HEK293T (cell line): ENCODE results near the gene ERFL.
A peak's percentile ranks its signal among the peaks of the same experiment; 100 is the strongest.

ENCODE experiments used
- CTCF ChIA-PET: fragments of 350-600 bp; formaldehyde crosslinking; extraction: SDS; loops from one replicate; lab custom pipeline; 2021; ENCODE audit warnings: antibody characterized with exemption, inconsistent platforms; lab: Yijun Ruan, JAX
- POLR2A ChIA-PET: fragments of 350-600 bp; formaldehyde crosslinking; extraction: SDS; loops from one replicate; lab custom pipeline; 2020; ENCODE audit warnings: antibody characterized with exemption, inconsistent platforms; lab: Yijun Ruan, JAX
- DNase-seq: peaks from one replicate; pipeline ENCODE4 v3.0.0; 2012; ENCODE audit warnings: mixed read lengths; ENCODE audit errors: extremely low spot score
- ARNT ChIP-seq: fragments of 450-650 bp; IDR thresholded peaks from 2 replicates; pipeline ENCODE4 v1.6.1; 2017; ENCODE audit warnings: mild to moderate bottlenecking
- BHLHE40 ChIP-seq: fragments of 450-650 bp; IDR thresholded peaks from 2 replicates; pipeline ENCODE4 v1.6.1; 2016; ENCODE audit warnings: mild to moderate bottlenecking, moderate library complexity, borderline replicate concordance
- CTBP1 ChIP-seq: fragments of 450-650 bp; IDR thresholded peaks from 2 replicates; pipeline ENCODE4 v1.6.1; 2016; ENCODE audit warnings: borderline replicate concordance
- ELF4 ChIP-seq: fragments of 450-650 bp; IDR thresholded peaks from 2 replicates; pipeline ENCODE4 v1.6.1; 2017; ENCODE audit warnings: antibody characterized with exemption
- FOXA1 ChIP-seq: fragments of 450-650 bp; IDR thresholded peaks from 2 replicates; pipeline ENCODE4 v1.6.1; 2016; ENCODE audit warnings: mild to moderate bottlenecking
- FOXK2 ChIP-seq: fragments of 450-650 bp; IDR thresholded peaks from 2 replicates; pipeline ENCODE4 v1.6.1; 2016; ENCODE audit warnings: mild to moderate bottlenecking
- FOXM1 ChIP-seq: fragments of 450-650 bp; IDR thresholded peaks from 2 replicates; pipeline ENCODE4 v1.6.1; 2017; ENCODE audit warnings: mild to moderate bottlenecking, borderline replicate concordance
- HDGF ChIP-seq: fragments of 450-650 bp; IDR thresholded peaks from 2 replicates; pipeline ENCODE4 v1.6.1; 2017; ENCODE audit warnings: antibody characterized with exemption, borderline replicate concordance
- L3MBTL2 ChIP-seq: fragments of 450-650 bp; conservative IDR thresholded peaks from 2 replicates; pipeline ENCODE4 v1.6.1; 2016; ENCODE audit warnings: mild to moderate bottlenecking
- LEF1 ChIP-seq: fragments of 450-650 bp; IDR thresholded peaks from 2 replicates; pipeline ENCODE4 v1.6.1; 2017; ENCODE audit warnings: mild to moderate bottlenecking, borderline replicate concordance
- NFRKB ChIP-seq: fragments of 450-650 bp; IDR thresholded peaks from 2 replicates; pipeline ENCODE4 v1.6.1; 2016; ENCODE audit warnings: mild to moderate bottlenecking, moderate library complexity
- PKNOX1 ChIP-seq: fragments of 450-650 bp; IDR thresholded peaks from 2 replicates; pipeline ENCODE4 v1.6.1; 2016
- SP1 ChIP-seq: fragments of 450-650 bp; IDR thresholded peaks from 2 replicates; pipeline ENCODE4 v1.6.1; 2017
- SUZ12 ChIP-seq: fragments of 450-650 bp; IDR thresholded peaks from 2 replicates; pipeline ENCODE4 v1.6.1; 2016; ENCODE audit warnings: mild to moderate bottlenecking
- TARDBP ChIP-seq: fragments of 450-650 bp; IDR thresholded peaks from 2 replicates; pipeline ENCODE4 v1.6.1; 2016
- ZNF384 ChIP-seq: fragments of 450-650 bp; IDR thresholded peaks from 2 replicates; pipeline ENCODE4 v1.6.1; 2016

ERFL gene

GRCh38 chr19:41872384-41872774 lies 55.9 kb downstream of the ERFL start:
- ChIA-PET POLR2A (interaction anchor here (1.2 to 4.1 kb wide), 3 partner anchors 13 to 509 kb away, joined by 3 to 43 read pairs (median 15); partner anchors contain the start of genes B9D2, RABAC1 and RPS19), CTCF (interaction anchor here (0.8 to 2.1 kb wide), 4 partner anchors 69 to 163 kb away, joined by 3 to 9 read pairs (median 3); no protein-coding TSS in a partner anchor)
- no peak for TF ChIP-seq ZNF384
- 0 out of 2 replicates have a peak, but pooled peaks have one; percentile 16 for TF ChIP-seq BHLHE40
- no peak for DNase-seq

GRCh38 chr19:41871573-41872383 lies 56.5 kb downstream of the ERFL start:
- ChIA-PET POLR2A (interaction anchor here (2.7 to 4.1 kb wide), 2 partner anchors 12 to 87 kb away, joined by 15 to 43 read pairs; partner anchors contain the start of genes RABAC1 and RPS19), CTCF (no interaction called here)
- DNase-seq: no peak
- TF ChIP-seq FOXA1 (no peak), ARNT (no peak), TARDBP (no peak), CTBP1 (no peak), BHLHE40 (no peak), FOXK2 (no peak), ZNF384 (no peak), SP1 (no peak), L3MBTL2 (no peak), LEF1 (no peak), ELF4 (no peak), HDGF (no peak)

- ChIA-PET CTCF (no interaction called here), POLR2A (interaction anchor here (4.1 kb wide), 1 partner anchor 11 kb away, joined by 43 read pairs; the partner anchor contains the start of gene RPS19)
- DNase-seq: no peak
- TF ChIP-seq L3MBTL2: no peak
- no peak for TF ChIP-seq FOXA1
- TF ChIP-seq LEF1: no peak
- TF ChIP-seq FOXK2: no peak
- no peak for TF ChIP-seq CTBP1
- no peak for TF ChIP-seq TARDBP
- TF ChIP-seq SUZ12: no peak
- TF ChIP-seq NFRKB: no peak
These were observed 57.8 kb downstream of the ERFL start for GRCh38 chr19:41870401-41870873.

GRCh38 chr19:41869374-41869955 lies 58.8 kb downstream of the ERFL start:
- ChIA-PET CTCF (no interaction called here), POLR2A (interaction anchor here (1.0 kb wide), 1 partner anchor 9 kb away, joined by 7 read pairs; the partner anchor contains the start of gene RPS19)
- no peak for DNase-seq
- TF ChIP-seq FOXA1: no peak

GRCh38 chr19:41868989-41869300 lies 59.3 kb downstream of the ERFL start:
- ChIA-PET CTCF (no interaction called here), POLR2A (interaction anchor here (1.0 to 1.4 kb wide), 3 partner anchors 9 to 90 kb away, joined by 3 to 7 read pairs (median 4); partner anchors contain the start of genes RABAC1 and RPS19)
- no peak for DNase-seq
- no peak for TF ChIP-seq FOXA1

- POLR2A ChIA-PET: interaction anchor here (1.0 to 1.4 kb wide), 4 partner anchors 8 to 91 kb away, joined by 3 to 7 read pairs (median 4); partner anchors contain the start of genes RABAC1 and RPS19
- CTCF ChIA-PET: no interaction called here
- no peak for DNase-seq
- TF ChIP-seq L3MBTL2 (no peak), SUZ12 (no peak), FOXA1 (no peak), PKNOX1 (no peak), FOXM1 (no peak), HDGF (no peak), ELF4 (no peak), ZNF384 (no peak), FOXK2 (no peak), CTBP1 (no peak), SP1 (no peak)
These were observed 59.9 kb downstream of the ERFL start for GRCh38 chr19:41868120-41868988.

- ChIA-PET CTCF (no interaction called here), POLR2A (no interaction called here)
- TF ChIP-seq SP1 (no peak), FOXK2 (no peak), CTBP1 (no peak), L3MBTL2 (no peak), SUZ12 (no peak), PKNOX1 (no peak), HDGF (no peak), TARDBP (no peak), BHLHE40 (no peak), FOXM1 (no peak), FOXA1 (no peak), NFRKB (no peak)
- no peak for DNase-seq
These were observed 62.0 kb downstream of the ERFL start for GRCh38 chr19:41866284-41866683.
